Measurements from ENCODE around the gene UBE2E2. TPM values are rescaled to one million over a fixed set of nuclear protein-coding genes. Genes with fewer than 3 reads are reported as not detected.

UBE2E2 gene
- polyA plus RNA-seq, 1 experiment, result 41.9 TPM

DNA sequence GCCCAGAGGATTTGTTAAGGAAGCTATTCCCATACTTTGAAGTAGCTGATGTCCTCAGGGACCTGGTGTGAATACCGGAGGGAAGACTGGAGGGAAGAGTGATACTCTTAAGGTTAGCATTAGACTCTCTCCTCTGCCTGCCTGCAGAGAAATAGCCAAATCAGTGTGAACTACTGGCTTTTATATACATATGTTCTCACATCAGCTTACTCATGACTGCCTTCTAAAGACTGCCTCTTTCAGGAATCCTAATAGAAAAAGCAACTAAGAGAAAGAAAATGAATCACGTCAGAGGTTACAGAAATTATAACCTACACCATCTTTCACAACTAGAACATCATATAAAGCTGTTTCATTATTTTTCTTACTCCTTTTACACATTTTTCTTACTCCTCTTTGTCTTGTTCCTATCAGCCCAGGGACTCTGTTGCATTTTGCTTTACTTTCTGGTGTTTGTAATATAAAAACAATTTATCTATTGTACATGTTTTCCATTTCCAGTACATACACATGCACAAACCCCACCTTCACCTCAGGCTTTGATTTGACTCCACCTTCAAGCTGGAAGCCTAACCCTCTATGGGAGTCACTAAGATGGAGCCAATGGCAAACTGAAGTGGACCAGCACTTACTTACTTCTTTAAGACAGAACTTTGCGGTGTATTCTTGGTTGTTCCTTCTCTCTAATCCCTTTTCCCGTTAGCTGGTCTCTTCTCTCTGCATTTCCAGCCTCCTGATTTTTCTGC lies 345.0 kb downstream of the UBE2E2 start:
- ChIA-PET POLR2A (no interaction called here), CTCF (interaction anchor here (0.6 kb wide), 1 partner anchor 57 kb away, joined by 4 read pairs; no protein-coding TSS in a partner anchor)
- H3K4me3 ChIP-seq (ENCODE audit: low read depth, low read length), result no peak overlapping the region
- TF ChIP-seq, protein P1, sequence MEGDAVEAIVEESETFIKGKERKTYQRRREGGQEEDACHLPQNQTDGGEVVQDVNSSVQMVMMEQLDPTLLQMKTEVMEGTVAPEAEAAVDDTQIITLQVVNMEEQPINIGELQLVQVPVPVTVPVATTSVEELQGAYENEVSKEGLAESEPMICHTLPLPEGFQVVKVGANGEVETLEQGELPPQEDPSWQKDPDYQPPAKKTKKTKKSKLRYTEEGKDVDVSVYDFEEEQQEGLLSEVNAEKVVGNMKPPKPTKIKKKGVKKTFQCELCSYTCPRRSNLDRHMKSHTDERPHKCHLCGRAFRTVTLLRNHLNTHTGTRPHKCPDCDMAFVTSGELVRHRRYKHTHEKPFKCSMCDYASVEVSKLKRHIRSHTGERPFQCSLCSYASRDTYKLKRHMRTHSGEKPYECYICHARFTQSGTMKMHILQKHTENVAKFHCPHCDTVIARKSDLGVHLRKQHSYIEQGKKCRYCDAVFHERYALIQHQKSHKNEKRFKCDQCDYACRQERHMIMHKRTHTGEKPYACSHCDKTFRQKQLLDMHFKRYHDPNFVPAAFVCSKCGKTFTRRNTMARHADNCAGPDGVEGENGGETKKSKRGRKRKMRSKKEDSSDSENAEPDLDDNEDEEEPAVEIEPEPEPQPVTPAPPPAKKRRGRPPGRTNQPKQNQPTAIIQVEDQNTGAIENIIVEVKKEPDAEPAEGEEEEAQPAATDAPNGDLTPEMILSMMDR (IDR thresholded peaks at IDR 0.05; ENCODE audit: insufficient read depth, low read depth, low read length), result no peak
- no peak for DNase-seq (ENCODE audit: low read depth)
- H3K27me3 ChIP-seq (ENCODE audit: control insufficient read depth, insufficient read depth, low read length), result no peaks in the 10 kb centered on the region
- H3K36me3 ChIP-seq (ENCODE audit: control insufficient read depth, insufficient read depth, low read length), result no peaks in the 10 kb centered on the region

DNA sequence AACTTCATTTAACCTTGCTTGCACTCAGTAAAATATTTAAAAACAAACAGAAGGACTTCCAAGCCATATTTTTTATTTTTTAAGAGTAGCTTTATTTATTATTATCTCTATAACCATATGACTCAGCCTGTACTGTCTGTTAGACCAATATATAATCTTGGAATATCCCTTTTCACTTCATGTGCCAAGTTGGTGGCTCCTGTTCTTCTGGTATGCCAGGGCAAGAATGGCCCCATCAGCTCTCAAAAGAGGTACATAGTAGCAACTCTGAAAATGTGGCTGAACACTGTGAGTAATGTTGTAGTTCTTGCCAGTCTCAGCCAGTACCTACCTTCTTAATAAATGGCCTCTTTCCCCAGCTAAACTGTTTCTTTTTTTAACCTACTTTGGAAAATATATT lies 345.6 kb downstream of the UBE2E2 start:
- no peak for DNase-seq (ENCODE audit: low read depth)
- CTCF ChIA-PET, result no interaction called here
- POLR2A ChIA-PET, result no interaction called here

DNA sequence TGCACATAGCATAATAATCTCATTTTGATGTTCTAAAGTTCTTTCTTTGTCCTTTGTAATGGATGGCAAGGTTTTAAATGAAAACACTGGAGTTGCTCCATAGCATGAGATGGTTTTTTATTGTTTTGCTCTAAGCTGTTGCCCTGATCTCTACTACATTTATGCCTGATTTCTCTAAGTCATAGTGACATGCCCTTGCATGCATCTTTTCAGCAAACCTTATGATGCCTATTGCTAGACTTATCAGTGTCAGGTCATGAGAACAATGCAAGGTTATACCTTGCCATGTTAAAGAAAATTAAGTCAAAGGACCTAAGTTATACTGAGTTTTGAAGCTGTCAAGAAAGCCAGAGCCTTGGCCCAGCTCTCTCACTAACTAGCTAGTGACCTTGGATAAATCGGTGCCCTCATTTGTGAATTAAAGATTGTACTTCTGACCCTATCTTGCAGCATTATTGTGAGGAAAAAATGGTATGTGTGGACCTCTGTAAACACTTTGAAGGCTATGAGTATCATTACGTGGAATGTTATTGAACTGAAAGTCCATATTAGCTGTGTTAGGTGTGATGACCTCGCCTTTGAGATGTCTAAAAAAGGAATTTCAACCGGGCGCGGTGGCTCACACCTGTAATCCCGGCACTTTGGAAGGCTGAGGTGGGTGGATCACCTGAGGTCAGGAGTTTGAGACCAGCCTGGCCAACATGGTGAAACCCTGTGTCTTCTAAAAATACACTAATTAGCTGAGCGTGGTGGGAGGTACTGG lies 346.2 kb downstream of the UBE2E2 start:
- TF ChIP-seq, protein P1 (IDR thresholded peaks at IDR 0.05; ENCODE audit: insufficient read depth, low read depth, low read length), result no peak
- Histone ChIP-seq H3K36me3 (ENCODE audit: control insufficient read depth, insufficient read depth, low read length) (no peaks in the 10 kb centered on the region), H3K4me3 (ENCODE audit: low read depth, low read length) (no peak overlapping the region), H3K27me3 (ENCODE audit: control insufficient read depth, insufficient read depth, low read length) (no peaks in the 10 kb centered on the region)
- POLR2A ChIA-PET, result no interaction called here
- no peak for DNase-seq (ENCODE audit: low read depth)
- CTCF ChIA-PET, result no interaction called here

More for the DNA sequence above, 345.6 kb downstream of the UBE2E2 start:
- Histone ChIP-seq H3K36me3 (ENCODE audit: control insufficient read depth, insufficient read depth, low read length) (no peaks in the 10 kb centered on the region), H3K4me3 (ENCODE audit: low read depth, low read length) (no peak overlapping the region), H3K27me3 (ENCODE audit: control insufficient read depth, insufficient read depth, low read length) (no peaks in the 10 kb centered on the region)
- TF ChIP-seq, protein P1 (IDR thresholded peaks at IDR 0.05; ENCODE audit: insufficient read depth, low read depth, low read length), result no peak

GRCh38 chr3:23550402-23550801 lies 347.3 kb downstream of the UBE2E2 start:
- POLR2A ChIA-PET, result no interaction called here

GRCh38 chr3:23552506-23552905 lies 349.4 kb downstream of the UBE2E2 start:
- POLR2A ChIA-PET, result no interaction called here
- Histone ChIP-seq H3K27me3 (ENCODE audit: control insufficient read depth, insufficient read depth, low read length) (no peaks in the 10 kb centered on the region), H3K36me3 (ENCODE audit: control insufficient read depth, insufficient read depth, low read length) (no peaks in the 10 kb centered on the region), H3K4me3 (ENCODE audit: low read depth, low read length) (no peak overlapping the region)
- TF ChIP-seq, protein P1 (IDR thresholded peaks at IDR 0.05; ENCODE audit: insufficient read depth, low read depth, low read length), result no peak
- CTCF ChIA-PET, result no interaction called here
- no peak for DNase-seq (ENCODE audit: low read depth)

More at GRCh38 chr3:23550402-23550801, 347.3 kb downstream of the UBE2E2 start:
- Histone ChIP-seq H3K4me3 (ENCODE audit: low read depth, low read length) (no peak overlapping the region), H3K36me3 (ENCODE audit: control insufficient read depth, insufficient read depth, low read length) (no peaks in the 10 kb centered on the region), H3K27me3 (ENCODE audit: control insufficient read depth, insufficient read depth, low read length) (no peaks in the 10 kb centered on the region)
- CTCF ChIA-PET, result no interaction called here
- no peak for DNase-seq (ENCODE audit: low read depth)
- TF ChIP-seq, protein P1 (IDR thresholded peaks at IDR 0.05; ENCODE audit: insufficient read depth, low read depth, low read length), result no peak
